HL-60 (cell line): Measurements from ENCODE around the gene MBNL3.

Source experiments
- DNase-seq, 2 experiments: peaks; one replicate each; pipeline ENCODE4 v3.0.0-alpha.2; 2010 to 2020; ENCODE audit warnings: low read depth in 1 of 2, low spot score in 1 of 2
- H3K27ac ChIP-seq: fragments of 250-450 bp; sonication (Bioruptor Pico); replicated peaks from 2 replicates; pipeline ENCODE4 v1.5.1; 2020; ENCODE audit warnings: mild to moderate bottlenecking, moderate library complexity
- H3K27me3 ChIP-seq: fragments of 250-450 bp; sonication (Bioruptor Pico); 2 replicates; pipeline ENCODE4 v1.5.1; 2021; ENCODE audit warnings: mild to moderate bottlenecking, moderate library complexity; ENCODE audit not compliant: insufficient read depth, poor library complexity, severe bottlenecking
- H3K4me3 ChIP-seq: replicated peaks from 2 replicates; pipeline ENCODE4 v1.5.1; 2011; ENCODE audit warnings: mild to moderate bottlenecking, control low read depth, low read length; ENCODE audit not compliant: insufficient read depth
- GABPA ChIP-seq: IDR thresholded peaks from 2 replicates; pipeline ENCODE4 v1.6.1; 2012; ENCODE audit warnings: low read depth
- POLR2AphosphoS5 ChIP-seq: IDR thresholded peaks from 2 replicates; pipeline ENCODE4 v1.6.1; 2012; ENCODE audit warnings: low read depth
- SPI1 ChIP-seq: IDR thresholded peaks from 2 replicates; pipeline ENCODE4 v1.6.1; 2012; ENCODE audit warnings: low read depth, mild to moderate bottlenecking, borderline replicate concordance
- TF ChIP-seq, protein P1 (sequence below): IDR thresholded peaks from 2 replicates; pipeline ENCODE4 v1.6.1; 2012; ENCODE audit warnings: low read depth; ENCODE audit not compliant: insufficient replicate concordance
- TF ChIP-seq, protein P2 (sequence below): IDR thresholded peaks from one replicate; pipeline ENCODE4 v1.5.1; 2011; ENCODE audit warnings: low read length, control low read depth, inconsistent platforms; ENCODE audit not compliant: insufficient read depth

Gene MBNL3

DNA sequence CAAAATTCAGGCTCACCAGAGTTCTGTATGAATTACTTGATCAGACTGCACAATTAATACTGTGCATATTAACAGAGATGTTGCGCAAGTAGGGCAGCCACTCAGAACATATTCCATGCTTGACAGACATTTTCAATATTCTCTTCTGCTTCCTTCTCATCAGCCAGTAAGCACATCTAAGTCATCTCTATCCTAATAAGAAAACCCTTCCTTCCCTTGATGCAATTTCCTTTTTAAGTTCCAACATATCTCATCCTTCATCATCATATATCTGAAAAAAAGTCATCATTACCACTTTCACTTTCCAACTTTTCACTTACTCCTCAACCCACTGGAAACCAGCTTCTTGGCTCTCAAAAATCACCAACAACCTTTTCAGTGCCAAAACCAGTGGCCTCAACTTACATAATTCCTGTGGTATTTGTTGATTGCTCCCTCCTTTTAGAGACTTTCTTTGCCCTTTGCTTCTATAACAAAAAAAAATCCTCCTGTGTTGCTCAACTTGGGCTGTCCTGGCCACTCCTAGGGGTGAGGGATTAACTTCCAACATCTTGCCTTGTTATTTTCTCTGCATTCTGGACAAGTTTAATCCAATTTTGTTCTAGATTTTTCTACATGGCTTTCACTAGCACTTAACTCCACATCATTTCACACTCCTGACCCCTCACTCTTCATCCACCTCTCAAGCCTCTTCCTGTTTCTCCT lies 14.1 kb downstream of the MBNL3 start:
- no peaks in the 10 kb centered on the region for H3K27me3 ChIP-seq
- H3K4me3 ChIP-seq = no peak overlapping the region
- DNase-seq = no peak
- TF ChIP-seq, protein P1, sequence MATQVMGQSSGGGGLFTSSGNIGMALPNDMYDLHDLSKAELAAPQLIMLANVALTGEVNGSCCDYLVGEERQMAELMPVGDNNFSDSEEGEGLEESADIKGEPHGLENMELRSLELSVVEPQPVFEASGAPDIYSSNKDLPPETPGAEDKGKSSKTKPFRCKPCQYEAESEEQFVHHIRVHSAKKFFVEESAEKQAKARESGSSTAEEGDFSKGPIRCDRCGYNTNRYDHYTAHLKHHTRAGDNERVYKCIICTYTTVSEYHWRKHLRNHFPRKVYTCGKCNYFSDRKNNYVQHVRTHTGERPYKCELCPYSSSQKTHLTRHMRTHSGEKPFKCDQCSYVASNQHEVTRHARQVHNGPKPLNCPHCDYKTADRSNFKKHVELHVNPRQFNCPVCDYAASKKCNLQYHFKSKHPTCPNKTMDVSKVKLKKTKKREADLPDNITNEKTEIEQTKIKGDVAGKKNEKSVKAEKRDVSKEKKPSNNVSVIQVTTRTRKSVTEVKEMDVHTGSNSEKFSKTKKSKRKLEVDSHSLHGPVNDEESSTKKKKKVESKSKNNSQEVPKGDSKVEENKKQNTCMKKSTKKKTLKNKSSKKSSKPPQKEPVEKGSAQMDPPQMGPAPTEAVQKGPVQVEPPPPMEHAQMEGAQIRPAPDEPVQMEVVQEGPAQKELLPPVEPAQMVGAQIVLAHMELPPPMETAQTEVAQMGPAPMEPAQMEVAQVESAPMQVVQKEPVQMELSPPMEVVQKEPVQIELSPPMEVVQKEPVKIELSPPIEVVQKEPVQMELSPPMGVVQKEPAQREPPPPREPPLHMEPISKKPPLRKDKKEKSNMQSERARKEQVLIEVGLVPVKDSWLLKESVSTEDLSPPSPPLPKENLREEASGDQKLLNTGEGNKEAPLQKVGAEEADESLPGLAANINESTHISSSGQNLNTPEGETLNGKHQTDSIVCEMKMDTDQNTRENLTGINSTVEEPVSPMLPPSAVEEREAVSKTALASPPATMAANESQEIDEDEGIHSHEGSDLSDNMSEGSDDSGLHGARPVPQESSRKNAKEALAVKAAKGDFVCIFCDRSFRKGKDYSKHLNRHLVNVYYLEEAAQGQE = no peak
- TF ChIP-seq, protein P2, sequence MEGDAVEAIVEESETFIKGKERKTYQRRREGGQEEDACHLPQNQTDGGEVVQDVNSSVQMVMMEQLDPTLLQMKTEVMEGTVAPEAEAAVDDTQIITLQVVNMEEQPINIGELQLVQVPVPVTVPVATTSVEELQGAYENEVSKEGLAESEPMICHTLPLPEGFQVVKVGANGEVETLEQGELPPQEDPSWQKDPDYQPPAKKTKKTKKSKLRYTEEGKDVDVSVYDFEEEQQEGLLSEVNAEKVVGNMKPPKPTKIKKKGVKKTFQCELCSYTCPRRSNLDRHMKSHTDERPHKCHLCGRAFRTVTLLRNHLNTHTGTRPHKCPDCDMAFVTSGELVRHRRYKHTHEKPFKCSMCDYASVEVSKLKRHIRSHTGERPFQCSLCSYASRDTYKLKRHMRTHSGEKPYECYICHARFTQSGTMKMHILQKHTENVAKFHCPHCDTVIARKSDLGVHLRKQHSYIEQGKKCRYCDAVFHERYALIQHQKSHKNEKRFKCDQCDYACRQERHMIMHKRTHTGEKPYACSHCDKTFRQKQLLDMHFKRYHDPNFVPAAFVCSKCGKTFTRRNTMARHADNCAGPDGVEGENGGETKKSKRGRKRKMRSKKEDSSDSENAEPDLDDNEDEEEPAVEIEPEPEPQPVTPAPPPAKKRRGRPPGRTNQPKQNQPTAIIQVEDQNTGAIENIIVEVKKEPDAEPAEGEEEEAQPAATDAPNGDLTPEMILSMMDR = no peak
- TF ChIP-seq GABPA = no peak
- no peak for TF ChIP-seq SPI1
- no peak for TF ChIP-seq POLR2AphosphoS5
- no peak overlapping the region for H3K27ac ChIP-seq

DNA sequence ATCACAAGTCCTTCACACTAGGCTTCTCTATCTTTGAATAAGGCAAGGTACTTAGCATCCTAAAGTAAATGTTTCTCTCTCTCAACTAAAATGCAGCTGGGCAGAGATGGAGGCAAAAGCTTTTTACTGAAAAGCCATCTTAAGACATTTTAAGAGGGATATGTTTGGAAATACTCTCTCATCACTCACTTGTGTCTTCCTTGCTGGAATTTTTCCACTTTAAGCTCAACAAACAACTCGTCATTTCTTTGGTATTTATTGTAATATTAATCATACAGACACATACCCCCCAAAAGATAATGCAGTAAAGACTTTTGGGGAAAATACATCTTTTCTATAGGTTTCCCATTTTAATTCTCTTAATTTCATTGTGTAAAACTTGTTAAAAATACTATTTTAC lies 16.4 kb downstream of the MBNL3 start:
- no peaks in the 10 kb centered on the region for H3K27me3 ChIP-seq
- no peak for TF ChIP-seq GABPA
- TF ChIP-seq, protein P2 = no peak
- TF ChIP-seq, protein P1 = no peak
- TF ChIP-seq SPI1 = no peak
- TF ChIP-seq POLR2AphosphoS5 = no peak
- no peak for DNase-seq
- no peak overlapping the region for H3K4me3 ChIP-seq
- no peak overlapping the region for H3K27ac ChIP-seq

- TF ChIP-seq POLR2AphosphoS5 (no peak), GABPA (no peak), SPI1 (no peak)
- TF ChIP-seq, protein P1 = no peak
- TF ChIP-seq, protein P2 = no peak
- Histone ChIP-seq H3K27me3 (no peaks in the 10 kb centered on the region), H3K4me3 (no peak overlapping the region), H3K27ac (no peak overlapping the region)
- DNase-seq = no peak
Observed at GRCh38 chrX:132470831-132471230, 18.0 kb downstream of the MBNL3 start.
